SU-DHL-6 (cell line): ENCODE results near the gene SIK2.

ENCODE experiments used
- H2AFZ ChIP-seq: fragments of 200-600 bp; sonication (generic); 2 replicates; pipeline ENCODE4 v1.6.1; 2014; ENCODE audit warnings: low read depth, mild to moderate bottlenecking, moderate library complexity, mixed read lengths, antibody characterized with exemption, low read length; ENCODE audit not compliant: severe bottlenecking
- H3F3A ChIP-seq: fragments of 200-600 bp; shearing (Covaris generic); 2 replicates; pipeline ENCODE4 v1.6.0; 2016; ENCODE audit warnings: antibody characterized with exemption, mild to moderate bottlenecking; ENCODE audit not compliant: insufficient read depth
- H3K27ac ChIP-seq: fragments of 200-600 bp; sonication (generic); 2 replicates; pipeline ENCODE4 v1.5.1; 2016; ENCODE audit warnings: low read depth, mild to moderate bottlenecking, low read length, moderate library complexity, mixed read lengths
- H3K27me3 ChIP-seq: fragments of 200-600 bp; sonication (generic), shearing (Covaris generic); 2 replicates; pipeline ENCODE4 v1.6.0; 2014; ENCODE audit warnings: mild to moderate bottlenecking, low read length
- H3K36me3 ChIP-seq: fragments of 200-600 bp; sonication (generic); 2 replicates; pipeline ENCODE4 v1.6.1; 2014; ENCODE audit warnings: mild to moderate bottlenecking, low read length, mixed read lengths
- H3K4me2 ChIP-seq: fragments of 300-600, 200-600 bp; shearing (Covaris generic), sonication (generic); 2 replicates; pipeline ENCODE4 v1.6.0; 2014; ENCODE audit warnings: low read length, low read depth, mild to moderate bottlenecking; ENCODE audit not compliant: poor library complexity, severe bottlenecking
- H3K4me3 ChIP-seq: fragments of 200-600 bp; sonication (generic); 2 replicates; pipeline ENCODE4 v1.5.1; 2014; ENCODE audit warnings: antibody characterized with exemption, low read length, mild to moderate bottlenecking, mixed read lengths; ENCODE audit not compliant: insufficient read depth, poor library complexity, severe bottlenecking
- H3K79me2 ChIP-seq: fragments of 200-600 bp; sonication (generic); 2 replicates; pipeline ENCODE4 v1.6.1; 2014; ENCODE audit warnings: mild to moderate bottlenecking, low read length, moderate library complexity; ENCODE audit not compliant: insufficient read depth
- H3K9ac ChIP-seq: fragments of 200-600 bp; sonication (generic); 2 replicates; pipeline ENCODE4 v1.7.0; 2014; ENCODE audit warnings: mild to moderate bottlenecking, low read length
- H3K9me2 ChIP-seq: fragments of 200-600 bp; sonication (generic); replicated peaks from 2 replicates; pipeline ENCODE4 v1.6.1; 2014; ENCODE audit warnings: low read length; ENCODE audit not compliant: insufficient read depth
- H3K9me3 ChIP-seq: fragments of 200-600 bp; sonication (generic); 2 replicates; pipeline ENCODE4 v1.6.1; 2014; ENCODE audit warnings: low read length, mixed read lengths; ENCODE audit not compliant: insufficient read depth
- H4K20me1 ChIP-seq: fragments of 200-600 bp; sonication (generic); 2 replicates; pipeline ENCODE4 v1.6.1; 2014; ENCODE audit warnings: low read depth, mild to moderate bottlenecking, antibody characterized with exemption, low read length, moderate library complexity, mixed read lengths
- CTCF ChIP-seq: fragments of 200-600 bp; sonication (generic); IDR thresholded peaks from one replicate; pipeline ENCODE4 v1.5.1; 2017; ENCODE audit warnings: antibody characterized with exemption, mild to moderate bottlenecking, low read length, moderate library complexity; ENCODE audit not compliant: insufficient read depth, poor library complexity, severe bottlenecking
- EZH2phosphoT487 ChIP-seq: fragments of 200-600 bp; sonication (generic), shearing (Covaris generic); conservative IDR thresholded peaks from 2 replicates; pipeline ENCODE4 v1.6.1; 2018; ENCODE audit warnings: mild to moderate bottlenecking, antibody characterized with exemption, low read length, moderate library complexity, mixed read lengths

SIK2 gene

GRCh38 chr11:111665777-111666176 is 63.5 kb downstream of the SIK2 start:
- H3K36me3 ChIP-seq, result no peaks in the 10 kb centered on the region
- H3K4me3 ChIP-seq, result no peak overlapping the region
- no peaks in the 10 kb centered on the region for H3K9me2 ChIP-seq
- no peaks in the 10 kb centered on the region for H3F3A ChIP-seq
- no peak overlapping the region for H2AFZ ChIP-seq
- H3K9me3 ChIP-seq, result no peaks in the 10 kb centered on the region
- no peaks in the 10 kb centered on the region for H3K79me2 ChIP-seq
- H4K20me1 ChIP-seq, result no peaks in the 10 kb centered on the region
- no peak overlapping the region for H3K4me2 ChIP-seq
- H3K9ac ChIP-seq, result no peak overlapping the region
- no peaks in the 10 kb centered on the region for H3K27me3 ChIP-seq
- TF ChIP-seq EZH2phosphoT487 (no peak), CTCF (no peak)
- H3K27ac ChIP-seq, result no peak overlapping the region

- Histone ChIP-seq H3K27ac (no peak overlapping the region), H3K9ac (no peak overlapping the region), H2AFZ (no peak overlapping the region), H3K27me3 (no peaks in the 10 kb centered on the region), H3K4me2 (no peak overlapping the region), H3K36me3 (no peaks in the 10 kb centered on the region), H3K4me3 (no peak overlapping the region), H3F3A (no peaks in the 10 kb centered on the region), H3K9me3 (no peaks in the 10 kb centered on the region), H3K9me2 (no peaks in the 10 kb centered on the region), H4K20me1 (no peaks in the 10 kb centered on the region), H3K79me2 (no peaks in the 10 kb centered on the region)
- TF ChIP-seq CTCF (no peak), EZH2phosphoT487 (no peak)
These were observed 66.7 kb downstream of the SIK2 start for GRCh38 chr11:111668980-111669379.

GRCh38 chr11:111671383-111671782 is 69.1 kb downstream of the SIK2 start:
- H3K4me2 ChIP-seq, result no peak overlapping the region
- no peak for TF ChIP-seq EZH2phosphoT487
- H3K27ac ChIP-seq, result no peak overlapping the region
- no peaks in the 10 kb centered on the region for H3K9me3 ChIP-seq
- H3K9ac ChIP-seq, result no peak overlapping the region
- no peaks in the 10 kb centered on the region for H3K9me2 ChIP-seq
- H4K20me1 ChIP-seq, result no peaks in the 10 kb centered on the region
- H3K36me3 ChIP-seq, result no peaks in the 10 kb centered on the region
- H3K27me3 ChIP-seq, result no peaks in the 10 kb centered on the region
- H3F3A ChIP-seq, result no peaks in the 10 kb centered on the region
- no peak overlapping the region for H3K4me3 ChIP-seq
- no peak overlapping the region for H2AFZ ChIP-seq
- H3K79me2 ChIP-seq, result no peaks in the 10 kb centered on the region

GRCh38 chr11:111672949-111673348 is 70.7 kb downstream of the SIK2 start:
- no peak overlapping the region for H3K4me2 ChIP-seq
- no peak overlapping the region for H3K4me3 ChIP-seq
- H3K27ac ChIP-seq, result no peak overlapping the region
- H3K9me2 ChIP-seq, result no peaks in the 10 kb centered on the region
- no peaks in the 10 kb centered on the region for H3K79me2 ChIP-seq
- H4K20me1 ChIP-seq, result no peaks in the 10 kb centered on the region
- no peaks in the 10 kb centered on the region for H3K36me3 ChIP-seq
- no peak overlapping the region for H2AFZ ChIP-seq
- no peaks in the 10 kb centered on the region for H3K9me3 ChIP-seq
- TF ChIP-seq CTCF (no peak), EZH2phosphoT487 (no peak)
- H3K9ac ChIP-seq, result no peak overlapping the region
- no peaks in the 10 kb centered on the region for H3K27me3 ChIP-seq
- H3F3A ChIP-seq, result no peaks in the 10 kb centered on the region
